Measurements from ENCODE around the gene FARP1.

DNA sequence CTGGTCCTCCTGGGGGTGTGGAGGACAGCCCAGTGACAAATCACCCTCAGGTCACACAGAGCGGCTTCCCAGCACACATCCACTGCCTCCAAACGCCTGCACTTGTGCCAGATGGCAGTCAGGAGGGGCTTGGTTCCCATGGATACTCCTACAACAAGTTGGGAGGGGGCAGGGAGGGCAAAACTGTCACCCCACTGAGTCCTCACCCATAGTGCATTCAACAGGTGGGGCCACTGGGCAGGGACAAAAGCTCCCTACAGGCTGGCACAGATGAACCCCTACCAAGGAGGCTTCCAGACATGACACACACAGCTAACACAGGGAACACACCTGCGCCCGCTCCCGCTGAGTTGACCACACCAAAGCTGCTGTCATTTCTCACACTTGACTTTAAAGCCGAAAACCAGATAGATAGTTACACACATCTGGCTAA lies 313.5 kb downstream of the FARP1 start:
- TF ChIP-seq EP300 (IDR thresholded peaks at IDR 0.05) (no peak), POLR2A (IDR thresholded peaks at IDR 0.05) (no peak), POLR2AphosphoS5 (IDR thresholded peaks at IDR 0.05) (no peak)
- TF ChIP-seq, protein P1, sequence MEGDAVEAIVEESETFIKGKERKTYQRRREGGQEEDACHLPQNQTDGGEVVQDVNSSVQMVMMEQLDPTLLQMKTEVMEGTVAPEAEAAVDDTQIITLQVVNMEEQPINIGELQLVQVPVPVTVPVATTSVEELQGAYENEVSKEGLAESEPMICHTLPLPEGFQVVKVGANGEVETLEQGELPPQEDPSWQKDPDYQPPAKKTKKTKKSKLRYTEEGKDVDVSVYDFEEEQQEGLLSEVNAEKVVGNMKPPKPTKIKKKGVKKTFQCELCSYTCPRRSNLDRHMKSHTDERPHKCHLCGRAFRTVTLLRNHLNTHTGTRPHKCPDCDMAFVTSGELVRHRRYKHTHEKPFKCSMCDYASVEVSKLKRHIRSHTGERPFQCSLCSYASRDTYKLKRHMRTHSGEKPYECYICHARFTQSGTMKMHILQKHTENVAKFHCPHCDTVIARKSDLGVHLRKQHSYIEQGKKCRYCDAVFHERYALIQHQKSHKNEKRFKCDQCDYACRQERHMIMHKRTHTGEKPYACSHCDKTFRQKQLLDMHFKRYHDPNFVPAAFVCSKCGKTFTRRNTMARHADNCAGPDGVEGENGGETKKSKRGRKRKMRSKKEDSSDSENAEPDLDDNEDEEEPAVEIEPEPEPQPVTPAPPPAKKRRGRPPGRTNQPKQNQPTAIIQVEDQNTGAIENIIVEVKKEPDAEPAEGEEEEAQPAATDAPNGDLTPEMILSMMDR (IDR thresholded peaks at IDR 0.05) = no peak

Measured in gastroesophageal sphincter (tissue), 3 donors.